ENCODE measurements around the gene NFIB. TPM values are rescaled to one million over a fixed set of nuclear protein-coding genes. Genes with fewer than 3 reads are reported as not detected.

NFIB gene
- polyA plus RNA-seq, 1 donor, result 84.4 TPM

DNA sequence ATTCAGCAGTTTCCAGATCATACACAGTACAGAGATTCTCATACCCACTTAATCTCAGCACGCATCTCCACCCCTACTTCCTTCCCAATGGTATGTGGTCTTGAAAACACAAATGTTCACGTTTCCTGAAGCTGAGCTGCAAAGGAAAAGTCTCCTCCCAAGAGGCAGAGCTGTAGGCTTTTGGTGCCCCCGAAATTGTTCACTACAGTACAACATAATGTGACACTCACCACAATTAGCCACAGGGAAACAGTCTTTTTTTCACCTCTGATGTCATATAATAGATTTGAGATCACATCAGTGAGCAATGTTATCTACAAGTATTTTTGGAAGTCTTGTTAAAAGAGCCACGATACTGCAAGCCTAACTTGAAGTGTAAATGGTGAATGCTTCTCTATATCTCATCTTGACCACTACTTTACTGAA is 40.2 kb downstream of the NFIB start:
- DNase-seq, result no peak

GRCh38 chr9:14272927-14273528 is 40.9 kb downstream of the NFIB start:
- no peak for DNase-seq

DNA sequence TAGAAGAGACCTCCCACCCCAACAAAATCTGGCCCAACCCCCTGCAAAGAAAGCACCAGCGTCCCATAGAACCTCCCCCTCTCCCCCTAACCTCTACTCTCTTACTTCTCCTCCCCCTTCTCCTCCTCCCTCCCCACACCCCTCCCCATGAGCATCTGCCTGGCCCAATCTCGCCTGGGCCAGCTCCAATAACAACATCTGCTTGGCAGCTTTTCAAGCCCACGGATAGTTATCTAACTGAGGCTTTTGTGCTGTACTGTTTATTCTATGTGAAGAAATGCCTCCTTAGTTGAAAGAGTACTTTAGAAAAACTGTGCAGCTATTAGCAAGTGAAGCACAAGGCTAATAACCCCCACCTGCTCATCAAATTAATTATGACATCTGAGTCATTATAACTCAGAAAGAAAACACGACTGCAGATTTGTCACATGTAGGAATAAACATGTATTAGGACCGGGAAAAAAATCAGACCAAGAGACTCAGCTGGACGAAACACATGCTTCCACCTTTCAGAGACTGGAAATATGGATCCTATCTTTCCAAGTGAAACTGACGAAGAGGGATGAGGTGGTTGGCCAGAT is 42.8 kb downstream of the NFIB start:
- DNase-seq, result peak; percentile 93

- DNase-seq, result no peak
Observed at GRCh38 chr9:14270358-14271092, 43.4 kb downstream of the NFIB start.

DNA sequence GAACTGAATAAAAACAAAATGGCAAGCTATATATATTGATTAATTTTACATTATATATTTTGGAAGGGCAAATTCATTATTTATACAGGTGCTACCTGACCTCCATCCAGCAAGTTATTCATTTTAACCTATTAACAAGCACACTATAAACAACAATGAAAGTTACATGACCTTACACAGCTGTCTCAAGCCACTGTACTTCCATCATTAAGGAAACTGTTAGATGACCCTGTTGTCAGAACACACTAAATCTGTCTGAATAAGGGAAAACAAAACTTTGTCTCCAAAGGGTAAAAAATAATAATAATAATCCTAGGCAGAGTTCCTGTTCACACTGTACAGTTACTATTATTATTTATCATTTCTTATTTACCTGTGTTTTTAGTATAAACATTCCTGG is 44.0 kb downstream of the NFIB start:
- DNase-seq, result no peak

- DNase-seq, result no peak
Observed at GRCh38 chr9:14263707-14264483, 50.0 kb downstream of the NFIB start.

DNA sequence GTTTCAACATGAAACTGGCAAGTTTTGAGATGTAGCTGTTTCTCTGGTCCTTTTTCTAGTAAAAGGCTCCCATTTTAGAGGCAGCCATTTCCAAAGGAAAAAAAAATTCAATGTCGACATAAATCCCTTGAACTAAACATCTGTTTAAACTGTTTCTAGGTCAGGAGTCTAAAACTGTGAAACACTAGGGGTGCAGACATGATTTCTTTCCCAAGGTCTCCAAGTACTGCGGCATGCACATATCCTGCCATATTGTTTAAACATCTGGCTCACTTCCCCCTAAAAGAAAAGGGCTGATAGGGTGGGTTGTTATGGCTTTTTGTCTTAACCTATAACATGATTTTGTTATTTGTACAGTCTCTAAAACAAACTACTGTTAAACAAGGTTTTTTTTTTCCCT is 51.1 kb downstream of the NFIB start:
- DNase-seq, result peak; percentile 68

DNA sequence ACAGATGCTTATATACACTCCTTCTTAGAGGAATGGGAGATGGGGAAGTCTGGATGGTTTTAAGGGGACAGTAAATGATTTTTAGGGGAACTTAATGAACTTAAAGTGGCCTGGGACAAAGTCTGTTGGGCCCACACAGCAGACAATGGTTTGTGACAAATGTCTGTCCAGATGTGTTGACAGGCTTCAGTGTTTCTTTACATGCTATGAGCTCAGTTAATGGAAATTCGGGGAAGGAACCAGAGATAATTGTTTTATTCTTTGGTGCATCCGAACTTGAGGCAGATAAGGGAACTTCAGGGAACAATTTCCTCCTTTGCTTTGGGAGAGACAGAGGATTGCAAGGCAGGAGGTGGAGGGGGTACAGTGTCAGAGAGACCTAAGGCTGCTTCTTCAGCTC is 52.3 kb downstream of the NFIB start:
- DNase-seq, result no peak

- no peak for DNase-seq
Observed at GRCh38 chr9:14260101-14260500, 53.8 kb downstream of the NFIB start.

DNA sequence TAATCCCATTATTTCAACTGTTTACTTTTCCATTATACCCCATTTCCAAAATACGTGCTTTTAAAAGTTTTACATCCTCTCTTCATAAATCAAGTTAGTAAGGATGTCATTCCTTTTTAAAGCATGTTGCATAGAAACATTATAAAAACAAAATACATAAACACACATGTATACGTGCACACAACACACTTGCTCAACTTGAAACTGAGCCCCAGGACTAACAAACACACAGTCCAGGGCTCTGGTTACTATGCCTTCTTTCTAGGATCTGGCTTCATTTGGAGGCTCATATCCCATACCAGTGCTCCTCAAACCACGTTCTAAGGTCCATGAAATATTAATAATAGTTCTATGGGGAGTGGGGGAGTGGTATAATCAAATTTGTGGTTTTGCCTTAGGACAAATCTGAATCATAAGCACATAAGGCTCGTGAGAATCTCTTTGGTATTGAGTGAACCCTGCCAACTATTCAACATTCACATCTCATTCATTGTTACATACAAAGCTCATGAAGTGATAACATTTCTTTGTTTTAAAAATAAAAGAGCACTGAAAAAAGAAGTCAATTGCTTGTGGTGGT is 55.2 kb downstream of the NFIB start:
- no peak for DNase-seq

DNA sequence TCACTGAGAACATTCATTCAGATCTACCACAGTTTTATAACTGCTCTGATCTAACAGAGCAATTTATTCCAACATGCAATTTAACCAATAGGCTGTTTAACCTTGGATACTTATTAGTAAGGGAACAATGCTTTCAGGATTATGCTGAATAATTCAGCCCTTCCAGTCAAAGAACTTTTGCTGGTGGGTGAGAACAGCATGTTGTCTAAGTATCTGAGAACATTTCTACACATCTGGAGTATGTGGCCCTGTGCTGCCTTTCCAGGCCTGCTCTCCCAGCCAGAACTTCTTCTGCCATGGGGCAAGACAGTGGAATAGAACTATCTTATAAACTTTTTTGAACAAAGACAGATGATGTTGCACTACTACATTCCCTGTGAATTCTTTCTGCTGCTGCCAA is 55.8 kb downstream of the NFIB start:
- DNase-seq, result no peak

- DNase-seq, result no peak
Observed at GRCh38 chr9:14256588-14256987, 57.4 kb downstream of the NFIB start.

DNA sequence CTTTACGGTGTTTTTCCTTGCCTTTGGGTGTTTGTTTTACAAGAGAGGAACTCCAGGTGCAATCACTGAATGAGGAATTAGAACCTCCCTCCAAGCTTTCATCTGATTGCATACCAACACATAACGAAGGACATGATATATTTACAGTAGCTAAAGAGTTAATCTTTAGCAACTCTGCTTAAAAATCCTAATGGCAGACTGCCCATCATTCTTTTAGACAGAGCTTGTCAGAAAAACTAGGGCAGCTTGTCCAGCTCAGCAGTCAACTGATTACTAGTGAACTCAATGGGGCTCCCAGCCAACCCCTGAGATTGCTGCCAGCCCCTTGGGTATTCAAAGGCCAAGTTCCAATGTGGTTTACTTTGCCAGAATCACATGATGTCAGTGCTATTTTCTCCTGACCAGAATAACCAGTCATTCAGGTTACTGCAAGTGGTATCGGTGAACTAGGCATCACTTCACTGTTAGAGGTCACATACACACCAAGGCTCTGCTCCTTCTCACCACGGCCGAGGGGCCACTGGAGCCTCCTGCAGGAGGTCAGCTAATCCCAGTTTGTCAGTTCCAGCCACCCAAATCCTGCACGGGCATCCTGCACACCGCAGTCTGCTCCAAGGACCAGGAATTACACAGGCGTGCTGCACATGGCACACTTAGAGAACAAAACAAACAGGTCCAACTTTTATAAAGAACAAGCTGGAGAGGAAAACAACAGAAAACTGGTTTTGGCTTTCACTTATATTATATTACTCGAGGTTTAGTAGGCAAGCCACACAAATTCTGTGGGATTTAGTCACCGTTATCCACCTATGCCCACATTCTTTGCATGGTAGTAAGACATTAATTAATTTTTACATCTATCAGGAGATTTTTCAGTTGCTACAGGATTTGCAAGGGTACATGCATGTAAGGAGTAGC is 62.5 kb downstream of the NFIB start:
- DNase-seq, result no peak

GRCh38 chr9:14250794-14251153 is 63.2 kb downstream of the NFIB start:
- no peak for DNase-seq

- no peak for DNase-seq
Observed at GRCh38 chr9:14249527-14249926, 64.4 kb downstream of the NFIB start.

DNA sequence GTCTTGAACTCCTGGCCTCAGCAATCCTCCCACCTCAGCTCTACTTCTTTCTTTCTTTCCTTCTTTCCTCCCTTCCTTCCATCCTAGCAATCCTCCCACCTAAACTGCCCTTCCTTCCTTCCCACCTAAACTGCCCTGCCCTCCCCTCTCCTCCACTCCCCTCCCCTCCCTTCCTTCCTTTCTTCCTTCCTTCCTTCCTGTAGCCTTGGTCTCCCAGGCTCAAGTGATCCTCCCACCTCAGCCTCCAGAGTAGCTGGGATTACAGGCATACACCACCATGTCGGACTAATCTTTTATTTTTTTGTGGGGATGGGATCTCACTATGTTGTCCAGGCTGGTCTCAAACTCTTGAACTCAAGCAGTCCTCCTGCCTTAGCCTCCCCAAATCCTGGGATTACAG is 65.8 kb downstream of the NFIB start:
- no peak for DNase-seq

DNA sequence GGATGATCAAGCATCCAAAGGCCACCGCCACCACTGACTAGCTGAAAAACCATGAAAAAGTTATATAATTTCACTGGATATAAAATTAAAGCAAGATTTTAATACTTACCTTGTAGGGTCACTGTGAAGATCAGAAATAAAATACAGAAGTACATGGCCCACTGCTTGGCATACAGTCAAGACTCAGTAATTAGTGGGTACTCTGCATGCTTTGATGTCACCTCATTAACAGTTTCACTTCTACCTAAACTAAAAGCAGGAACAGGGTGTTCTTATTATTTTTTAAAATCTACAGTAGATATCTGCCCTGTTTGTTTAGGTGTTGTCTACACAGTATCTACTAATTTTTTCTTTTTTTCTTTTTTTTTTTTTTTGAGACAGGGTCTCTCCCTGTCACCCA is 66.4 kb downstream of the NFIB start:
- no peak for DNase-seq

- no peak for DNase-seq
Observed at GRCh38 chr9:14246951-14247350, 67.0 kb downstream of the NFIB start.

DNA sequence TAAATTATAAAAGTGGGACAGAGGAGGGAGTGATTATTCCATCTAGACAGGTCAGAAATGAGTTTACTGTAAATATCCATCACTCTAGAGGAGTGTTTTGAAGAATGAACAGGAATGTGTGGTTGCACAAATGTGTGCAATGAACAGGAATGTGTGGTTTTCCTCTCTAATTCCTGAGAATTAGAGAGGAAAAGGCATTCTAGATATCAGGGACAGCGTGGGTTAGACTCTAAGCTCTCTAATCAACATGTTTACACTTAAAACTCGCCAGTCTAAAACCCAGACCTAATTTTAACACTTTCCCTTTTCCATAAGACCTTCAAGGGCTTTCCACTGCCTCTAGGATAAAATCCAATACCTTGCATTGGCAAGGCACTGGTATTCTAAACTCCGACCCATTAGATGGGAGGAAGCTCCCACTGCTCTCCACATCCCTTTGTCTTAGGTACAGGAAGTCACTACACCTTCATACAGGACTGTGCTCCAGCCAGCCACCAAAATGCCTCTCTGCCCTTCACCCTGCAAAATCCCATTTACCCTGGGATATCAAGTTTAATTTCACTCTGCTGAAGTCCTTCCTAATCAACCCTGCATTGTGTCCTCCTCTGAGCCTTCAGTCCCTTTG is 67.9 kb downstream of the NFIB start:
- DNase-seq, result no peak

- no peak for DNase-seq
Observed at GRCh38 chr9:14243514-14244042, 70.4 kb downstream of the NFIB start.

DNA sequence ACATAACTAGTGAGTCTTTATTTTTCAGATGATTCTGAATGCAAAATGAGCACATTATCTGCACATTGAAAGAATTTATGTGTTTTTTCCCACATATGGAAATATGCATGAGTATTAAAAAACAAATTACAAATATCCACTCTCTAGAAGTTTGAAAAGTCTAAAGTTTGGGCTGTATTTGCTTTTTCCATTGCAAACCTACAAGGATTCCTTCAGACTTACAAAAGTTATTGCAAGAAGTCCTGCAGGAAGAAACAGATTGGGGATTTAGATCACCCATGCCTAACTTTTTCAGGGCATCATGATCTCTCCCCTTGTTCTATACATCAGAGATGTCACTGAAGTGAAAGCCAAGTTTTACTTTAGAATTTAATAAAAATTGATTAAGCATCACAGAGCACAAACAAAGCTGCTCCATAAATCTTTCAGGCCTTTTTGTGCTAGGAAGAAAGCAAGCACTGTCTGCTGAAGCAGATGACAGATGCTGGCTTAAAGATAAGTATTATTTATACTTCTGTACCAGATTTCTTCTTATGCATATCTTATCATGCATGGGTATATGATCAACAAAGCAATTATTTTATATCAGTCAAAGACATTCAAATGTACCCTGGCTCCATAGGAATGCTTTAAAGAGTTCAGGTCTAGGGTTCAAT is 71.7 kb downstream of the NFIB start:
- DNase-seq, result no peak
